HG03354 (cell line): Measurements from ENCODE around the gene ZSWIM6.

Experiments
- ATAC-seq: cut with Tn5 transposase; IDR thresholded peaks from one replicate; pipeline ENCODE4 v1.9.1; 2021; ENCODE audit warnings: mild to moderate bottlenecking; ENCODE audit not compliant: unreplicated experiment, poor library complexity, severe bottlenecking

Gene ZSWIM6

DNA sequence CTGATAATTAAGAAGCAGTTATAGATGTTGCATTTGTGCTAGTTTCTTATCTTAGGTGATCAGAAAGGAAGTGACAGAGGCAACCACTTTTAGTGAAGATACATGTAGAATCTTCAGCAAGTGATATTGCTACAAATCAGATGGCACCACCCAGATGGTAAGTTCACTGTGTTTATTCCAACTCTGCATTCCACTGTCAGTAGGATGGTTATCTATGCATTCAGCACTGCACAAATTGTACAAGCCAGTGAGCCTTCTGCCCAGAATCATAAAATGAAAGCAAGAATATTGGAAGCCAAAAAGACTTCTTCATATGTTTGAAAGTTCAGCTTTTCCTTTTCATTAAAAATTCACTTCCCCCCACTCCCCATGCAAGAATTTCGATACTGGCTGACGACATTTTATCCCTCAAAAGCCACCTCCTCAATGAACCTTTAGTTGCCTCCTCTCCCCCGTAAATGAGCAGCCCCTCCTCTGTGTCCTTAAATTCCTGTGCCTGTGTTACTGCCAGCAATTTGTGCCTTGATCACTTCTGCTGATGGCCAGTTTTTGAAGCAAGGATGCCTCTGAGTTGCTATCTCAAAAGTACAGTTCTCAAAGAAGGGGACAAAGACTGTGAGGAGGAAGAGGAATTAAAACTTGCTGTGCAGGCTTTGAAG, 91.6 kb downstream of the ZSWIM6 start:
- no peak for ATAC-seq

DNA sequence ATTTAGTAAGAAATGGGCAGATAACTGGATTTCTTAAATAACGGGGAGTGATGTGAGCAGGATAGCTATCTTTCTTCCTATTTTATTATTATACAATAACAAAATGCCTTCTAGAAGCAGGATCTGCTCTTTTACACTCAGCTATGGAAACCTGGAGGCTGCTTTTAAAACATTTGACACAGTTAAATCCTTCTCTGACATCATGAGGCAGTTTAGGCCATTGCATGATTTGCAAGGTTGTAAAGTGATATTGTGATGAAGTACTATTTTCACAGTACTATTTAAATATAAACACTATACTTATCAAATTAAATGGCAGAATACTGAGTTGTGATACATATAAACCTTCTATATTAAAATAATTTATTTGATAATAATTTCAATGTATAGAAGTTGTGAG, 93.9 kb downstream of the ZSWIM6 start:
- no peak for ATAC-seq

GRCh38 chr5:61429906-61430305, 97.8 kb downstream of the ZSWIM6 start:
- no peak for ATAC-seq

GRCh38 chr5:61431923-61432620, 100.0 kb downstream of the ZSWIM6 start:
- ATAC-seq: no peak

DNA sequence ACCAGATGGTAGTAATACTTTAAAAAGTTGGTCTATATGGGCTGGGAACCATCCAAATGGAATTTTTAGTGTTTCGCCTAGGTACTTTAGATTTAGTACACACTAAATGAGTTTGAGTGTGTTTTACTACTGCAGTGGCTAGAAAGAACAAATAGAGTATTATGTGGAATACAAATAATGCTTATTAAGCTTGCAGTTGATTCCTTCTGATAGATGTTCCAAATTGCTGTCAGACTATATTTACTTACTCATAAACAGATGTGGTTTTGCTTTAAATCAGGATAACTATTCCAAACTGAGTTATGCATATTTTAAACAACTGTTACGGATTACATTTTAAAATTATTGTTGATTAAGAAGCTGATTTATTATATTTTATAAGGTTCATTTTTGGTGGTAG, 103.3 kb downstream of the ZSWIM6 start:
- ATAC-seq: no peak

- no peak for ATAC-seq
Measured at GRCh38 chr5:61438298-61438970, 106.4 kb downstream of the ZSWIM6 start.

DNA sequence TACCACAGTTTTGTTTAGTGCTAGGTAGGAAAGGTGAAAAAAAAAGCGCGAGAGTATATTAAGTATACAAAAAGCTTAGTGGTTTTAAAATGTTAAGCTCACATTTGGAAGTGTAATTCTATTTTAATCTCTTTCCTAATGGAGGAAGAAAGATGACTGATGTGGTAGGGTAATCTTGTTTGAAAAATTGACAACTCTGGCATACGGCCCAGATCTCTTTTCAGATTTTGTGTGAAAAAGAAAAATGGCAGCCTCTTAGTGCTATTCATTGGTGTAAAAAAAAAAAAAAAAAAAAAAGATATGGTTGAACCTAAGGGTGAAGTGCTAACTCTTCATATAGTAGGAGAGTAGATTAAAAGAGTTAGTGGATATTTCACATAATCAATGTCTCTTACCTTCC, 108.0 kb downstream of the ZSWIM6 start:
- no peak for ATAC-seq

DNA sequence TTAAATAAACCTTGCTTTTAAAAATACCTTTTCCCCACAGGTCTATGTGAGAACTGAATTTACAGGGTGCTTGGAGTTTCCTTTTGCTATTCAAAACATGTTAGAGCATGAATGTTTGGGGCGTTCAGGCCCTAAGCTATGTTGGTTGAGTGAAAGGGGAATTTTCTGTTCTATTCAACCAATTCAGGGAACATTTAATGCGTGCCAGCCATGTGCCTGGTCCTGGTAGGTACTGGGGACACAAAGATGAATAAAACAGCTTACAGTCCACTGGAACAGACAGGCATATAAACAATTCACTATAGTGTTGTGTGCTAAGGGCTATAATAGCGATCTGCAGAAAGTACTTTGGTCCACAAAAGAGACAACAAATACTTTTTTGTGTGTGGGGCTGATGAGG, 108.5 kb downstream of the ZSWIM6 start:
- no peak for ATAC-seq

GRCh38 chr5:61441742-61442141, 109.7 kb downstream of the ZSWIM6 start:
- ATAC-seq: no peak

GRCh38 chr5:61447780-61448495, 115.9 kb downstream of the ZSWIM6 start:
- no peak for ATAC-seq

- ATAC-seq: no peak
Measured at GRCh38 chr5:61449804-61450492, 117.9 kb downstream of the ZSWIM6 start.

- ATAC-seq: no peak
Measured at GRCh38 chr5:61450493-61451279, 118.6 kb downstream of the ZSWIM6 start.

DNA sequence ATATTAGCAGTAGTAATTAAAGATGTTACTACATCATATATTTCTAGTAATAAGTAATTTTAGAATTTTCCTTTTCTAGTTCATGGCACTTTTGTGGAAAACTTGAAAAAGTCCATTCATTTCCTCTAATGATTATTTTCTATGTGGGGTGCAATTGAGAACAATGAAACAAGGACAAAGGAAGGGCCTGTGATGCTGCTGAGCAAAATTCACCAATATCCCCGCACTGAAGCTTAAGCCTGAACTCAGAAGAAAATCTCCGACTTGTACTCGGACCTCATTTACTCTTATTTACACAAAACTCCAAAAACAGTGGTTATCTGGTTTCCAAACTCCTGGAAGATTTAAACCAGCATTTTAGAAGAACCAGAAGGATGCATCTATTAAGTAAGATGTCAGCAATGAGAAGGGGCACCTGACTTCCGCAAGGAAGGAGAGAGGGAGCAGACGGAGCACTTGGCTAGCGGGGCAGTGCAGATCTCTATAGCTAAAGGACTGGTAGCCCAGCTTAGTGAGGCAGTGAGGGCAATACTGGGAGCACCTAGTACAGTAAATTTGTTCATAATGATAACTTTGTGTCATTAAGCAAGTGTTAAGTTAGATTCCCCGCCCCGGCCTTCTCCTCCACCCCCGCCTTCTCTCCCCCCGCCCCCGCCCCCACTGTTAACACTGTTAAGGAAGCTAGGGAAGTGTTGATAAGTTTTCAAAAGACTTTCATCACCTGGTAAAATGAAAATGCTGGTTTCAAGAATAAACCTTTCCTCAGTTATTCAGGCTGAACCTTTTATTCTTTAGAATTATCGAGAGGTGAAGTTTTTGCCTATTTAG, 123.3 kb downstream of the ZSWIM6 start:
- no peak for ATAC-seq

DNA sequence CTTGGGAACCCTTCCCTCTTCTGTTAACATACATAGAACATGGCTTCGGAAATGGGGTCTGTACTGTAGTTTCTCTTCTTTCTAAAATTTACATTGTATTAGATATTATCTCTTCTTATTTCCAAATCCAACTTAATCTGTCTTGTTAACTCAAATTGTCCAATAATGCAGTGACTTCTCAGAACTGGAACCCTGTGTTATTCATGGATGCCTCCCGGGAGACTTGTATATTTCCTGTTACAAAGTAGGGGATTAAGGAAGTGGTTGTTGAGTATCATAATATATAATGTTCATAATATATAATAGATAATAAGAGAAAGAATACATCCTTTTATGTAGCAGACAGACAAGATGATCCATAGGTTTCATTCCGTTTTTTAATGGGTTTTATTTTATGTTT, 128.4 kb downstream of the ZSWIM6 start:
- no peak for ATAC-seq

- ATAC-seq: no peak
Measured at GRCh38 chr5:61461417-61461816, 129.4 kb downstream of the ZSWIM6 start.

DNA sequence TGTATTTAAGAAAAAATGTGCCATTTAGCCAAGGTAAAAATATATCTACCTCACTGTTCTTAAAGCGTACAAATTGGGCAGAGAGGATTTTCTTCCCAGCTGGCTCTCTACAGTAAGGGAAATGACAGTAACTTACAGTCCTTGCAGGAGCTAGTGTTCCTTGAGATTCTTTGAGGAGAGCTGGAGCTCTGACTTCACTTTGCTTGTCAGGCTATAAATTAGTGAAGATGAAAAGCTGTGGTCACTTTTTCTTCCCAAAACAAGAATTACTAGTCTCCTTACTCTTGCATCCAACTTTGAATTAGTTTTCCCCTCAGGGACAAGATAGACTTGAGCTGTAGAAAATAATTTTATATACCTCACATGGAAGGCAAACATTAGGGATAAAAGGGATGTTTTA, 129.9 kb downstream of the ZSWIM6 start:
- no peak for ATAC-seq

- no peak for ATAC-seq
Measured at GRCh38 chr5:61463596-61463995, 131.5 kb downstream of the ZSWIM6 start.

DNA sequence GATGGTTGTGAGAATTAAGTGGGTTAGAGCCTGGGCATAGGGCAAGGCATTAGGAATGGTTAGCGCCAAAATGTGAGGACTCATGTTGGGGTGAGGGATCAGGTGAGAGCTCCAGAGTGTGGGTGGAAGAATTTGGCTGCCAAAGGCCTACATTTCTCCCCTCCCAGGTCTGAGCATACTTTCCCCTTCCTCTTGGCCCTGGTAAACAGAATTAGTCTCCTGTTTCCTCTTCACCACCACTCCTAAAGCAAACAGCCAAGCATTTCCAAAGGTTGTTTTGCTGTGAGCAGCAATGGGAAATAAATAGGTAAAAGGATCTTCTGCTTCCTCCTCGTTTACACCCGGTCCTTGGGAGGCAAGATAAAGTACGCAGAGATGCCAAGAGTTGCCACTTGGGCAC, 132.5 kb downstream of the ZSWIM6 start:
- ATAC-seq: no peak
